WTC11 (cell line): ENCODE data around the gene PILRB.

Experiments used
- ATF6 ChIP-seq: sonication (generic); formaldehyde crosslinking; IDR thresholded peaks from 2 replicates; pipeline ENCODE4 v1.8.1; 2023; ENCODE audit warnings: mild to moderate bottlenecking, missing genetic modification reagents
- CREB1 ChIP-seq: sonication (generic); formaldehyde crosslinking; IDR thresholded peaks from 2 replicates; pipeline ENCODE4 v1.8.0; 2023; ENCODE audit warnings: mild to moderate bottlenecking, missing genetic modification reagents
- CTCF ChIP-seq: fragments of 200-600 bp; IDR thresholded peaks from 2 replicates; pipeline ENCODE4 v1.8.0; 2022; ENCODE audit warnings: antibody characterized with exemption
- JUN ChIP-seq: sonication (generic); formaldehyde crosslinking; IDR thresholded peaks from 2 replicates; pipeline ENCODE4 v1.8.0; 2023; ENCODE audit warnings: mild to moderate bottlenecking, missing genetic modification reagents
- MAX ChIP-seq: sonication (generic); formaldehyde crosslinking; IDR thresholded peaks from 2 replicates; pipeline ENCODE4 v1.8.0; 2022; ENCODE audit warnings: mild to moderate bottlenecking, missing genetic modification reagents
- MLX ChIP-seq: sonication (generic); formaldehyde crosslinking; IDR thresholded peaks from 2 replicates; pipeline ENCODE4 v1.8.1; 2023; ENCODE audit warnings: mild to moderate bottlenecking, missing genetic modification reagents, moderate library complexity
- RORB ChIP-seq: fragments of 250-450 bp; sonication (Bioruptor Pico); IDR thresholded peaks from 2 replicates; pipeline ENCODE4 v1.9.0; 2021; ENCODE audit warnings: mild to moderate bottlenecking

- TF ChIP-seq RORB (no peak), ATF6 (CRISPR knock-in tag) (no peak), MLX (CRISPR knock-in tag) (no peak), CREB1 (CRISPR knock-in tag) (no peak), MAX (CRISPR knock-in tag) (no peak), CTCF (no peak), JUN (no peak)
Measured at GRCh38 chr7:100364480-100364879, 6.6 kb downstream of the PILRB start.
